Left renal cortex interstitium (tissue), 4 donors: Measurements from ENCODE around the gene DYNC1LI1. TPM values are rescaled to one million over a fixed set of nuclear protein-coding genes. Genes with fewer than 3 reads are reported as not detected.
"Not testable (repeated sequence)": the region's sequence is repeated elsewhere in the genome, so short reads cannot be mapped to it uniquely, and the experiment has no call there.

Source experiments
- DNase-seq, 4 donors: peaks; one replicate each; pipeline ENCODE4 v3.0.0-alpha.2; 2013; ENCODE audit warnings: low read depth in 4 of 4, low spot score in 2 of 4, missing footprints in 1 of 4
- polyA plus RNA-seq, 4 donors: library from polyadenylated mRNA; unstranded; fragments of 120-200 nt; gene quantifications; one replicate each; pipeline ENCODE4 v1.2.1, GENCODE V29; 2013; ENCODE audit not compliant: insufficient read length in 4 of 4

DYNC1LI1 gene
- polyA plus RNA-seq, 4 donors: 36.5 to 41.0 (median 39.4) TPM

- DNase-seq: no peak
Measured at GRCh38 chr3:32586356-32586755, 15.7 kb upstream of the DYNC1LI1 start.

DNA sequence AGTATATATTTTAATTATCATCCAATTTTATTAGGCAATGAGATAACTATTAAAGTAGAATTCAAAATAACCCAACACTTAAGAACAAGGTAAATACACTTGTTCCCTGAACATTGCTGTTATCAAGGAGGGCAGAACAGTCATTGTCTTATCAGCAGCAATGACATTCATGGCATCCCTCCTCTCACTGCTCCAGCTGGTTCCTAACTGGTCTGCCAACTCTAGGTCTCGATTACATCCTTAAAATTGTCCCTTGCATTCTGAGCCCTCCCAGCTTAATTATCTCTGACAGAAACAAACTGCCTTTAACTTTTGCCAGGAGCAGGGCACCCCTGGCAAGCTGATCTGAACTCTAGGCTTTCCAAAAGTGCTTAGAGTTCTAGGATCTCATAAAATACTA, 14.0 kb upstream of the DYNC1LI1 start:
- DNase-seq: no peak

GRCh38 chr3:32583708-32584107, 13.1 kb upstream of the DYNC1LI1 start:
- DNase-seq: no peak

DNA sequence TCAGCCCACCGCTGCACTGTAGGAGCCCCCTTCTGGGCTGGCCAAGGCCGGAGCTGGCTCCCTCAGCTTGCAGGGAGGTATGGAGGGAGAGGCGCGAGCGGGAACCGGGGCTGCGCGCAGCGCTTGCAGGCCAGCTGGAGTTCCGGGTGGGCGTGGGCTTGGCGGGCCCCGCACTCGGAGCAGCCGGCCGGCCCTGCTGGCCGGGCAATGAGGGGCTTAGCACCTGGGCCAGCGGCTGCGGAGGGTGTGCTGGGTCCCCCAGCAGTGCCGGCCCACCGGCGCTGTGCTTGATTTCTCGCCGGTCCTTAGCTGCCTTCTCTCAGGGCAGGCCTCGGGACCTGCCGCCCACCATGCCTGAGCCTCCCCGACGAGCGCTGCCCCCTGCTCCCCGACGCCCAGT, 8.0 kb upstream of the DYNC1LI1 start:
- not testable (repeated sequence) for DNase-seq

GRCh38 chr3:32577581-32578556, 7.2 kb upstream of the DYNC1LI1 start:
- DNase-seq: no peak

GRCh38 chr3:32577174-32577573, 6.5 kb upstream of the DYNC1LI1 start:
- no peak for DNase-seq

- no peak for DNase-seq
Measured at GRCh38 chr3:32575451-32576113, 4.9 kb upstream of the DYNC1LI1 start.

GRCh38 chr3:32571192-32571485, 481 bp upstream of the DYNC1LI1 start:
- DNase-seq: no peak

- DNase-seq: peak in 1 of 4 donors; percentile 23
Measured at GRCh38 chr3:32569540-32570420, 878 bp downstream of the DYNC1LI1 start.

GRCh38 chr3:32568953-32569352, 1.7 kb downstream of the DYNC1LI1 start:
- DNase-seq: no peak

DNA sequence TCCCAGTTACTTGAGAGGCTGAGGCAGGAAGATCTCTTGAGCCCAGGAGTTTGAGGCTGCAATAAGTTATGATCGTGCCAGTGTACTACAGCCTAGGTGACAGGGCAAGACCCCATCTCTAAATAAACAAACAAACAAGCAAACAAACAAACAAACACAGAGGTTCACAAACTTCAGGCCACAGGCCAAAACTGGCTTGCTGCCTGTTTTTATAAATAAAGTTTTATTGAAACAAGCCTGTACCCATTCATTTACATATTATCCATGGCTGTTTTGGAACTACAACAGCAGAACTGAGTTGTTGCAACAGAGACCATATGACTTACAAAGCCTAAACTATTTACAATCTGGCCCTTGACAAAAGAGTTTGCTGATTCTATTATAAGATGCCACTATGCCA, 6.5 kb downstream of the DYNC1LI1 start:
- DNase-seq: no peak

GRCh38 chr3:32562640-32563039, 8.0 kb downstream of the DYNC1LI1 start:
- no peak for DNase-seq

DNA sequence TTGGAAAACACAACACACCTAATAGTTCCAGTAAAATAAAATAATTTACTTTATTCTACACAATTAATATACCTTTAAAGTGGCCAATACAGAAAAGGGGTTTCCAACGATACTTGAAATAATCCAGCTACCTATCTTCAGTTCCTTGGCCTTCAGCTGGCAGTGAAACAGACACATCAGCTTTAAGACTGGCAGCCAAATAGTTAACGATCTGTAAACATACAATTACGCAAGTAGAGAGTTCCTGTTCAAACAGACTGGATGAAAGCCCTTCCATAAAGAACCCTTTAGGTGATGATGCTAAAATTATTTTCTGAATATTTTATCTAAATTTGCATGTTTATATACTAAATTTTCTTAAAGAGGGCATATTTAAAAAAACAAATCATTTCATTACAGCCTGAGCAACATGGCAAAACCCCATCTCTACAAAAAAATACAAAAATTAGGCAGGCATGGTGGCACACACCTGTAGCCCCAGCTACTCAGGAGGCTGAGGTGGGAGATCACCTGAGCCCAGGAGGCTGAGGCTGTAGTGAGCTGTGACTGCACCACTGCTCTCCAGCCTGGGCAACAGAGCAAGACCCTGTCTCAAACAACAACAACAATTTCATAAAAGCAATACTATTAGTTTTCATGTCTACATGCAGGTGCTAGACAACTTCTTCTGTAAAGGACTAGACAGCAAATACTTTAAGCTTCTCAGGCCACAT, 12.9 kb downstream of the DYNC1LI1 start:
- no peak for DNase-seq

DNA sequence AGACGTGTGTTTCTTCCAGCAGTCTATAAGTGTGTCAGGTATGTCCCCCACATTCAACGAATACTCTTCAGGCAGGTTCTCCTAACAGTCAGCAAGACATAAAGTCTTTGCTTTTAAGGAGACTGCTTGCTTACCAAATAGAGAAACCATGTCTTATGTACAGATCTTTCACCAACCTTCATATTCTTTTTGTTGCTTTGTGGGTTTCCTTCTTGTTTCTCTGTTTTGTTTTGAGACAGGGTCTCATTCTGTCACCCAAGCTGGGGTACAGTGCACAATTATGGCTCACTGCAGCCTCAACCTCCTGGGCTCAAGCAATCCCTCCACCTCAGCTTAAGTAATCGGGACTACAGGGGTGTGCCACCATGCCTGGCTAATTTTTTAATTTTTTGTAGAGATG, 14.3 kb downstream of the DYNC1LI1 start:
- no peak for DNase-seq

DNA sequence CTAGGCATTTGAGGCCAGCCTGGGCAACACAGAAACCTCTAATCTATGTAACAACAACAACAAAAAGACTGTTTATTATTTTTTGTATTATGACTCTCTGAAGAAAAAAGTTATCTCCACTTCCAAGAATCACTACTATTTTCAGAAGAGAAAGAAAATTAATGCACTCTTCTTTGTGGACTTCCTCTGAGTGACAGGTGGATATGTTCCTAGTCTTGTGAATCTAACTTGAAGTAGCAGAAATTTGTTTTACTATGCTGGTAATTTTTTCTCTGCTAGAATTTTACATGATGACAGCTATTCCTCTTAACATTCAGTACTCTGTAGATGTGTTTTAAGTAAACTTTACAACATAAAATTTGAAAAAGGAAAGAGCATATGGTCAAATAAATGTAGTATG, 16.7 kb downstream of the DYNC1LI1 start:
- no peak for DNase-seq

DNA sequence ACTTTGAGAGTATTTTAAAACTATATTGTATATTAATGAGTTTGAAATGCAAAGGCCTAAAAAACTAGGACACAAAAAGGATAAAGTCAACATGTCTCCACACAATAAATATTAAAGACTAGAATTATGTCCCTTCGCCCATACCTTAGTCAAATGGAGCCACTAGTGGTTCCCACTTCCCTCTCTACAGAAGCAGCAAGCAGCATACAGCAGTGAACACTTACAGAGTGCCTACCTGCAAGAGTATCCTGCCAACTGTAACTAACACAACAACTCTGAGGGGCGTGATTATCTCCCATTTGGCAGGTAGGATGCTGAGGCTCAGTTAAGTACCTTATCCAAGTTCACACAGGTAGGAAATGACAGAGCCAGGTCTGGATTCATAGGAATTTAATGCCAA, 17.2 kb downstream of the DYNC1LI1 start:
- DNase-seq: no peak

- no peak for DNase-seq
Measured at GRCh38 chr3:32552013-32552412, 18.6 kb downstream of the DYNC1LI1 start.

DNA sequence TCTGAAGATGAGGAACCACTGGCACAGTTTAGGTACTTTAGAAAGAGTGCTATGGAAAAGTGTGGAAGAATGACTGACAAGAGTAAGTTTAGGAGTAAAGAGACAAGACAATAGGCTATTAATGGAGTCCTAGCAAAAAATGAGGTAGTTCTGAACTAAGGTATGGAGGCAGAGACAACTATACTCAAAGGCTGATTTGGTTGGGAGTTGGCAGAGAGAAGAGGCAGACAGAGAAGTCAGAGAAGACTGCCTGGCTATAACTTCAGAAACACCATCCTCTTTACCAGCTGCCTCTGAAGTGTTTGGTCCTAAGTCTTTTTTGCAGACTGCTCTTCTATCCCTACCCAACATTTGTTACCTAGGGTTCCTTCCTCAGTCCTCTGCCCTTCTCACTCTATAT, 19.2 kb downstream of the DYNC1LI1 start:
- DNase-seq: no peak

GRCh38 chr3:32551087-32551486, 19.6 kb downstream of the DYNC1LI1 start:
- peak in 1 of 4 donors; percentile 17 for DNase-seq

DNA sequence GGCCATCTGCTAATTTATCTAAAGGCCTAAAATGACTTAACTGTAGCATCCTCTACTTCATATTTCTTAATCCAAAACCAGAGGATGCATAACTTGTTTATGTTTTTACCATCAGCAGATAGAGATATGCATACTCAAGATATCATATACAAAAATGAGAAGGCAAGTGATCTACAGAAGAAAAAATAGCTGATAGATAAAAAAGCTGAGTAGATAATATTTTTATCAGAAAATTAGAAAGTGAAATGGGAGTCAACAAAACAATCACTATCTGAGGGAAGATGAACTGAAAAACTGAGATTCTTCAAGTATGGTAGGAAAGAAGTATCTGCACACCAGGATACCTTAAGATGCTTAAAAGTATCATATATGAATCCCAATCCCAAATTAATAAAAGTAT, 25.4 kb downstream of the DYNC1LI1 start:
- no peak for DNase-seq
